GM19043 (cell line): ENCODE results near the gene ZNF133.
"Not testable (repeated sequence)": the region's sequence is repeated elsewhere in the genome, so short reads cannot be mapped to it uniquely, and the experiment has no call there.

Experiments
- ATAC-seq: cut with Tn5 transposase; IDR thresholded peaks from one replicate; pipeline ENCODE4 v1.9.1; 2021; ENCODE audit warnings: low read depth; ENCODE audit not compliant: unreplicated experiment

ZNF133 gene

DNA sequence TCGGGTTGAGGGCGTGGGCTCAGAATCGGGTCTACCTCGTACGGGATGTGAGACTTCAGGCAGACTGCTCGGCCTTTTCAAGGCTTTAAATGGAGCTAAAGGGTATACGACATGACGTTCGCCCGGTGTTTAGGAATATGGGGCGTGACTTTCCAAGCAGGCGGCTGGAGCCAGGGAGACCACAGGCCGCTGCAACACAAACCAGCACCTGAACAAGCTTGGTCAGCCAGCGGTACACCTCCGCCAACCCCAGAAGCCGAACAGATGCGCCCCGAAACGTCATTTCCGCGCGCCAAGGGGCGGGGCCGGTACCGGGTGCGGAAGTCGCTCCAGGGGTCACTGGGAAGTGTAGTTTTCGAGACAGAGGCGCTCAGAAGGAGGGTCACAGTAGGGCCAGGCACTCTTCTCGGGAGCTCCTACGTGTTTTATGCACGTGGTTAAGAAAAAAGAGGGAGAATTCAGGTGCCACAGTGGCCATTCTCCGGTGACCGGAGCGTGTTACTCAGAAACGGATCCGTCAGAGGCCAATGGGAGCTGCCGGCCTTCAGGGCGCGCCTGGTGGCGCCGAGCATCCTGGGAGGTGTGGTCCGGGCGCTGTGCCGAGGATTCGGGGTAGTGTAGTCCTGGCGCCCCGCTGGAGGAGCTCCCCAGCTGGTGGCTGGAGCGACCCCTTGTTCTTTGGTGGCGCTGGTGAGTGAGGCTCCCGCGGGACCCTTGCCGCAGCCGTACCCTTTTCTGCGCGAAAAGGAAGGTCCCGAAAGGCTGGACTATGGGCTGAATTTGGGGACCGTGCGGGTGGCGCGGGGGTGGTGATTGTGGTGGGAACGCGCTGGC lies at the start of gene ZNF133:
ZNF133 (plus strand) TSS at position 613 of the 834 bp plus-strand sequence. CDS start 17,160 bp downstream, outside the sequence.
- peak; percentile 97 for ATAC-seq

DNA sequence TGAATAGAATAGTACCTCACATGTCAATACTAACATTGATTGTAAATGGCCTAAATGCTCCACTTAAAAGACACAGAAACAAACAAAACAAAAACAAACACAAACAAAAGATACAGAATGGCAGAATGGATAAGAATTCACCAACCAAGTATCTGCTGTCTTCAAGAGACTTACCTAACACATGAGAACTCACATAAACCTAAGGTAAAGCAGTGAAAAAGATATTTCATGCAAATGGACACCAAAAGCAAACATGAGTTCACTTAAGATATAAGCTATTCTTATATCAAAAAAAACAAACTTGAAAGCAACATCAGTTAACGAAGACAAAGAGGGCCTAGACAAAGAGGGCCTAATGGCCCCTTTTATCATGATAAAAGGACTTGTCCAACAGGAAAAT lies 47.3 kb upstream of the ZNF133 start:
- no peak for ATAC-seq

GRCh38 chr20:18243802-18244201 lies 44.5 kb upstream of the ZNF133 start:
- ATAC-seq, result no peak

DNA sequence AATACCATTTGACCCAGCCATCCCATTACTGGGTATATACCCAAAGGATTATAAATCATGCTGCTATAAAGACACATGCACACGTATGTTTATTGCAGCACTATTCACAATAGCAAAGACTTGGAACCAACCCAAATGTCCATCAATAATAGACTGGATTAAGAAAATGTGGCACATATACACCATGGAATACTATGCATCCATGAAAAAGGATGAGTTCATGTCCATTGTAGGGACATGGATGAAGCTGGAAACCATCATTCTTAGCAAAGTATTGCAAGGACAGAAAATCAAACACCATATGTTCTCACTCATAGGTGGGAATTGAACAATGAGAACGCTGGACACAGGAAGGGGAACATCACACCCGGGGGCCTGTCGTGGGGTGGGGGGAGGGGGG lies 39.8 kb upstream of the ZNF133 start:
- ATAC-seq, result not testable (repeated sequence)

DNA sequence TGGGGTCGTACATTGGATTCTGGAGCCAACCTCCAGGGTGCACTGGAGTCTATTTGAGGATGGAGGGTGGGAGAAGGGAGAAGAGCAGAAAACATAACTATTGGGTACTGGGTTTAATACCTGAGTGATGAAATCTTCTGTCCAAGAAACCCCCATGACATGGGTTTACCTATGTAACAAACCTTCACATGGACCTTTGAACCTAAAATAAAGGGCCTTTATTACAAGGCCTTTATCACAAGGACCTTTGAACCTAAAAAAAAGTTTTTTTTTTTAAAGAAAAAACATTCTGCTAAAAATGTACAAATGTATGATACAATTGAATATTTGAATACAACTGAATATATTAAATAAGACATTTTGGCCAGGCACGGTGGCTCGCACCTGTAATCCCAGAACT lies 38.1 kb upstream of the ZNF133 start:
- no peak for ATAC-seq

DNA sequence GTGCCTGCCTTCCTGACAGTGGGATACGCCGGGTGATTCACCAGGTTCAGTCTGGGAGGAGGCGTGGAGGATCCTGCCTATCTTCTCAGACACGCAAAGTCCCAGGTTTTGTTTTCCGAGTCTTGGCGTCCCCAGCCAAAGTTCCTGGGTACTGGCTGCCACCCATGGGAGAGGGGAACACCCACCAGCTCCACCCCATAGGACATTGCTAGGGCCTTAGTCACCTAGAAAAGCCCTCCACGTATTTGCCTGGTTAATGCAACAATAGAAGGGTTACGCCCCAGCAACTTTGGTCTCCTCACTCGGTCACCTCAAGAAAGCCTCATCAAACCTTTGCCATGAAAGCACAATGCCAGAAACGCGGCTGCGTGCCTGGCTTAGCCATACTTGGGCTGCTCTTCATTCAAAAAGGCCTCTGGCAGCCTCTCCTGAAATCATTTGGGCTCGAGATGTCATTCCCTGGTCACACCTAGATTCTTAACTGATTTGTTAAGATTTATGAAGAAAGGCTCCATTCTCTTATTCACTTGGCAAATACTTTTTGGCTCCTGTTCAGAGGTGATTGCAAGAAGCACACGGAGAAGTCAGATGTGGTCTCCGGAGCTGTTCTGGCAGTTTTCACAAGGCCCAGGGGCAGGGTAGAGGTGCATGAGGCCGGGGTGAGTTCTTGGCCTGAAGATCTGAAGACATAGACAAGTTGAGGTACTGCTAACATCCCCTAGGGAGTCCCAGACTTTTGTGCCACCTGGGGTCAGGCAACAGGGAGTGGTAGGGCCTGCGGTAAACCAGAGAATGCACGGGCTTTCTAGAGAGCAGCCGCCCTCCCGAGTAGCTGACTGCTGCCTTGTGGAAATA lies 35.5 kb upstream of the ZNF133 start:
- ATAC-seq, result no peak

DNA sequence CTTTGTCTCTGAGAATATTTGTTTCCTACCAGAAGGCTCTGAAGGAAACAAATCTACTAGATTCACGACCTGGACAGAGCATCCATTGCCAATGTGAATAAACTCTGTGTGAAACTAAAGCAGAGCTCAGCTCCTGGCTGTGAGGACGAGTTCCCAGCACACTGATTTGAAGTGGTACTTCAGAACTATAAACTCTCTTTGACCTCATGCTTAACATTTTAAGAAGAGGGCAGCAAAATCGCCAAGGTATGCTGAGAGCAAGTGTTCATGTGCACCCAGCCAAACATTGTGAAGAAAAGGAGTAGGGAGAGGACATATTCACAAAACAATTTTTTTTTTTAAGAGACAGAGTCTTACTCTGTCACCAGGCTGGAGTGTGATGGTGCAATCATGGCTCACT lies 33.7 kb upstream of the ZNF133 start:
- ATAC-seq, result no peak

GRCh38 chr20:18255526-18255925 lies 32.8 kb upstream of the ZNF133 start:
- ATAC-seq, result no peak

- no peak for ATAC-seq
Measured at GRCh38 chr20:18256440-18257090, 31.8 kb upstream of the ZNF133 start.

GRCh38 chr20:18258126-18258860 lies 30.0 kb upstream of the ZNF133 start:
- no peak for ATAC-seq

DNA sequence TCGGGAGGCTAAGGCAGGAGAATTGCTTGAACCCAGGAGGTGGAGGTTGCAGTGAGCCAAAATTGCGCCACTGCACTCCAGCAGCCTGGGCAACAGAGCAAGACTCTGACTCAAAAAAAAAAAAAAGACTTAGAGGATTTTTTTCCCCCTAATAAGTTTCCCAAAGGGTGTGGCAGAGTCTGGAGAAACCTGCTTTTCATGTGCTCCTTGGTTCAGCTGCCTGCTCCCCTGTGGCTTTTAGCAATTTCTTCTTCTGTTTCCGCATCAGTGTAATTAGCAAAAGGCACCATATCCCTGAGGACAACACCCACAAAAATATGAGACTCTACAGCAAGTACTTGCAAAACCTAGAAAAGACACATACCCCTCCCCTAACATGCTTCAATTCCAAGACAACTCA lies 28.6 kb upstream of the ZNF133 start:
- ATAC-seq, result no peak

- ATAC-seq, result no peak
Measured at GRCh38 chr20:18263723-18264122, 24.6 kb upstream of the ZNF133 start.

DNA sequence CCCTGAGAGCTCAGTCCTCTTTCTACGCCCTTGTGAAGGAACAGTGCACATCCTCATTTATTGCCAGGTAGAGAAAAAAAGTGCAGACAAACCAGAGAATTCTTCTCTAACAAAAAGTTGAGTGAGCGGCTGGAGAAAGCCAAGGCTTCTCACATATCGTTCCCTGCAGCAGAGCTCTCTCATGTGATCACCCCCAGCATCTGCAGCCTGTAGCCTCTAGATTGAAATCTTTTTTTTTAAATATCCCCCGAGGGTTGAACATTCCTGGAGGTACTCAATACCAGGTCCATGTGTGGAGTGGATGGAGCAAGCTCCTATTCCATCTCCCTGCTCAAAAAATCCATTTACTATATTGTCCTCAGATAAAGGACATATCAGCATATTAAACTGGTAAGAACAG lies 22.9 kb upstream of the ZNF133 start:
- ATAC-seq, result no peak

GRCh38 chr20:18266282-18266681 lies 22.0 kb upstream of the ZNF133 start:
- no peak for ATAC-seq

- ATAC-seq, result no peak
Measured at GRCh38 chr20:18267815-18268214, 20.5 kb upstream of the ZNF133 start.

DNA sequence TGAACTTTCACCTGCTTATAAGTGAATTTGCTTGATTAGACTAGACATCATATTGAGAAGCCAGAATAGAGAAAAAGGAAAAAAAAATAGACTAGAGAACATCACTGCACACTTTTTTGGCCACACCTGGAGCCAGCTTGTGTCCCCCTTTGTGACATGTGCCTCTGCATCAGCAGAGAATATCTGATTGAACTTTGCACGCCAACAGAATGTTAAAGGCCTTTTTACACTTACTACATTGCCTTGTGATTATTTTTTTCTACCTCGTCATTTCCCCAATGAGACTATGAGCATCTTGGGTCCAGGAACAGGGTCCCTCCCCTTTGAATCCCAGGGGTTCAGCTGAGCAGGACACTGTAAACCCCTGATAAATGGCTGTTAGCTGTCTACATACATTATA lies 17.2 kb upstream of the ZNF133 start:
- ATAC-seq, result no peak

GRCh38 chr20:18272451-18272850 lies 15.9 kb upstream of the ZNF133 start:
- no peak for ATAC-seq

- no peak for ATAC-seq
Measured at GRCh38 chr20:18273738-18274137, 14.6 kb upstream of the ZNF133 start.

- not testable (repeated sequence) for ATAC-seq
Measured at GRCh38 chr20:18275960-18276359, 12.4 kb upstream of the ZNF133 start.

DNA sequence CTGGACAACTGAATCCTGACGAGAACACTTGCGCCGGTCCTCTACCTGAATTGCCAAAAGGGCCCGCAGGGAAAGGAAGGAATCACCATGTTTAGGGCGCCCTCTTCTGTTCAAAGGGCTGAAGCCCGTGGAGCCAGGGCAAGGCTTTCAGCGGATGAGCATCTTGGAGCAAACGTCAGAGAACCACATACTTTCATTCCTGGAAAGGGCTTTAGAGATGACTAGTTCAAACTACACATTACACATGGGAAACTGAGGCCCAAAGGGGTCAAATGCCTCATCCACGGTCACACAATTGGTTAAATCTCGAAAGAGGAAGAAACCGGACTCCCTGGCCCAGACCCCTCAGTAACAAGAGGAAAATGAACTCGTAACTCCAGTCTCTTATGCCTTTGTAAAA lies 11.5 kb upstream of the ZNF133 start:
- ATAC-seq, result peak; percentile 75
